Adrenal gland (tissue), 19 donors: Measurements from ENCODE around the gene PLEKHN1. TPM values are rescaled to one million over a fixed set of nuclear protein-coding genes. Genes with fewer than 3 reads are reported as not detected.

Experiments used
- DNase-seq, 7 donors: peaks; one replicate each; pipeline ENCODE4 v3.0.0-alpha.2; 2019 to 2020
- H3K27ac ChIP-seq, 5 donors: fragments of 200-600 bp; sonication (generic) in 4 of 5; 1 replicate in 3 of 5; 2 replicates in 2 of 5; pipeline versions ENCODE4 v1.5.1 to v1.8.0; 2016 to 2020; ENCODE audit warnings: mild to moderate bottlenecking in 1 of 5
- H3K27me3 ChIP-seq: fragments of 200-600 bp; 2 replicates; pipeline ENCODE4 v1.8.0; 2021
- H3K36me3 ChIP-seq, 2 donors: fragments of 200-600 bp; replicated peaks in 1 of 2; 1 replicate in 1 of 2; 2 replicates in 1 of 2; pipeline versions ENCODE4 v1.5.1 to v1.8.0; 2018 to 2022
- H3K4me1 ChIP-seq, 2 donors: fragments of 200-600 bp; replicated peaks in 1 of 2; 1 replicate in 1 of 2; 2 replicates in 1 of 2; pipeline versions ENCODE4 v1.5.1 to v1.8.0; 2018 to 2021
- H3K4me3 ChIP-seq, 4 donors: fragments of 200-600 bp; sonication (generic) in 3 of 4; one replicate each; pipeline ENCODE4 v1.5.1; 2016 to 2018
- H3K9me3 ChIP-seq, 3 donors: fragments of 200-600 bp; sonication (generic) in 1 of 3; replicated peaks in 1 of 3; 1 replicate in 2 of 3; 2 replicates in 1 of 3; pipeline versions ENCODE4 v1.5.1 to v1.8.0; 2016 to 2021
- POLR2A ChIP-seq, 2 donors: fragments of 450-650 bp; IDR thresholded peaks; one replicate each; pipeline ENCODE4 v1.6.1; 2017; ENCODE audit warnings: antibody characterized with exemption in 2 of 2, mild to moderate bottlenecking in 2 of 2, moderate library complexity in 1 of 2
- WGBS, 4 donors: extraction: QIAGEN DNeasy Blood & Tissue Kit in 2 of 4; methylation state at CpG; one replicate each; pipeline versions ENCODE4 v1.1.5 to v1.1.7; 2013 to 2017; 5-methylcytosine and 5-hydroxymethylcytosine counted together
- intact Hi-C, 2 donors: fragments of 100-400 bp; cut with DNase I; formaldehyde crosslinking; loops; one replicate each; pipeline versions ENCODE4 v1.14.1 to v1.15.0; 2022 to 2023
- long read RNA-seq, 10 donors: library from polyadenylated mRNA in 3 of 10; unstranded in 2 of 10; stranded (forward) in 1 of 10; transcript quantifications; one replicate each; pipeline ENCODE4 v2.0.0 and lab custom pipeline, GENCODE V29; 2021 to 2026
- polyA plus RNA-seq, 3 donors: library from polyadenylated mRNA; stranded (reverse); fragments of 200-250 nt in 2 of 3; fragments of 350-450 nt in 1 of 3; fragmentation: Illumina TruSeq in 1 of 3; extraction: RNeasy Lipid Tissue Mini Kit (QIAGEN cat#74804) in 1 of 3; gene quantifications; one replicate each; pipeline ENCODE4 v1.2.3, GENCODE V29; 2013 to 2014
- total RNA-seq, 9 donors: library from RNA; depleted of rRNA in 4 of 9; stranded (reverse); fragments of >200 nt in 4 of 9; fragments of 120-200 nt in 1 of 9; fragmentation: NEBNext Ultra II Directional in 1 of 9; extraction: Animal tissue kit (Norgen Biotek cat#: 25700) in 1 of 9; gene quantifications; one replicate each; pipeline versions ENCODE4 v1.1.0 to v1.2.4, GENCODE V29; 2013 to 2023
- TF ChIP-seq, protein P1 (sequence below), 6 experiments: fragments of 450-650 bp in 4 of 6; fragments of 200-600 bp in 2 of 6; sonication (generic) in 1 of 6; IDR thresholded peaks; 1 replicate in 5 of 6; 2 replicates in 1 of 6; pipeline versions ENCODE4 v1.5.1 to v1.8.0; 2016 to 2021; ENCODE audit warnings: antibody characterized with exemption in 6 of 6, mild to moderate bottlenecking in 2 of 6, moderate library complexity in 1 of 6
- donor health status: healthy with polysubstance abuse.
- donor health status: Bipolar disorder and iron deficiency.
- donor health status: DM: yes; HTN: yes; CAD: no.
- donor health status: DM: no; HTN: no; CAD: no.
- donor health status: DM: no; HTN: no; CAD: no.
- donor health status: DM: yes; HTN: yes; CAD: no.

The PLEKHN1 gene, protein sequence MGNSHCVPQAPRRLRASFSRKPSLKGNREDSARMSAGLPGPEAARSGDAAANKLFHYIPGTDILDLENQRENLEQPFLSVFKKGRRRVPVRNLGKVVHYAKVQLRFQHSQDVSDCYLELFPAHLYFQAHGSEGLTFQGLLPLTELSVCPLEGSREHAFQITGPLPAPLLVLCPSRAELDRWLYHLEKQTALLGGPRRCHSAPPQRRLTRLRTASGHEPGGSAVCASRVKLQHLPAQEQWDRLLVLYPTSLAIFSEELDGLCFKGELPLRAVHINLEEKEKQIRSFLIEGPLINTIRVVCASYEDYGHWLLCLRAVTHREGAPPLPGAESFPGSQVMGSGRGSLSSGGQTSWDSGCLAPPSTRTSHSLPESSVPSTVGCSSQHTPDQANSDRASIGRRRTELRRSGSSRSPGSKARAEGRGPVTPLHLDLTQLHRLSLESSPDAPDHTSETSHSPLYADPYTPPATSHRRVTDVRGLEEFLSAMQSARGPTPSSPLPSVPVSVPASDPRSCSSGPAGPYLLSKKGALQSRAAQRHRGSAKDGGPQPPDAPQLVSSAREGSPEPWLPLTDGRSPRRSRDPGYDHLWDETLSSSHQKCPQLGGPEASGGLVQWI
- total RNA-seq (1 to 10 TPM in 3 of 9 donors, under 1 TPM in 3, not detected in 3; 0.30 to 3.8 (median 1.1) TPM), polyA plus RNA-seq (10 to 100 TPM in 1 of 3 donors, 1 to 10 TPM in 1, under 1 TPM in 1; 0.05 to 10.5 (median 4.2) TPM)
- long read RNA-seq, donor 1: 0 reads
- long read RNA-seq, donor 2: 0 reads
- long read RNA-seq, donor 3: 0 reads
- long read RNA-seq, donor 4: 0 reads
- long read RNA-seq, donor 5, partial matches to known transcripts: 2 of 8 reads
- long read RNA-seq, donor 5, other reads (novel, unspliced or antisense): 4 of 8 reads
- long read RNA-seq, donor 6: 0 reads
- long read RNA-seq, donor 7: 0 reads
- long read RNA-seq, donor 8: 0 reads
- long read RNA-seq, donor 9: 0 reads
- long read RNA-seq, donor 10: 0 reads

DNA sequence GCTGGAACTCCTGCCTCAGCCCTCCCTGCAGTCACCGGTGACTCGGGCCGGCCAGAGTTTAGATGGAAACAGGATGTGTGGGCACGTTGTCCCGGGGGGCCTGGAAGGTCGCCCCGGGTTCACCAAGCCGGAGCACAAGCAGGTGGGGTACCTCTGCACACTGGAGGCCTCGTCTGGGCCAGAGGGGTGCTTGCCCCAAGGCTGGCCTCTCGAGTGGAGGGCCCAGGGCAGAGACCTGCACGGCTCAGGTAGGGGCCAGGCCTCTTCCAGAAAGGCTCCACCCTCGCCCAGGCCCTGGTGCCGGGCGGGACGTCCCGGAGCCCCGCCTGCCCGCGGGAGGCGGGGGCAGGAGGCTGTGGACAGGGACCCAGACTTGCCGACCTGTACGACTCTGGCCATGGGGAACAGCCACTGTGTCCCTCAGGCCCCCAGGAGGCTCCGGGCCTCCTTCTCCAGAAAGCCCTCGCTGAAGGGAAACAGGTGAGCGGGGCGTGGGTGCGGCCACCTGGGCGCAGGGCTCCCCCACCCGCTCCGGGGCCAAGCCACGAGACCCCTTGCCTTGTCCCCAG lies at the start of gene PLEKHN1:
PLEKHN1 (plus strand) TSS at position 348 of the 569 bp plus-strand sequence; CDS start at position 398, 50 bp downstream.
- intact Hi-C loops: no loop called here
- WGBS, 4 donors: 4 to 13% (median 8%) methylated on average over 10 to 31 of the region's 31 CpGs; no CpG with 5 or more reads in 1 of the 4 donors
- Histone ChIP-seq H3K27ac (peak within 1 kb of the TSS in 4 of 5 donors; percentile 49 to 86 (median 82)), H3K36me3 (no peaks in the 10 kb centered on the region), H3K4me3 (peak within 1 kb of the TSS; percentile 11 to 73 (median 56)), H3K9me3 (no peaks in the 10 kb centered on the region), H3K27me3 (peaks cover 12% of the 10 kb centered on the region), H3K4me1 (peaks cover 14 to 15% of the 10 kb centered on the region in 2 donors)
- TF ChIP-seq, protein P1, sequence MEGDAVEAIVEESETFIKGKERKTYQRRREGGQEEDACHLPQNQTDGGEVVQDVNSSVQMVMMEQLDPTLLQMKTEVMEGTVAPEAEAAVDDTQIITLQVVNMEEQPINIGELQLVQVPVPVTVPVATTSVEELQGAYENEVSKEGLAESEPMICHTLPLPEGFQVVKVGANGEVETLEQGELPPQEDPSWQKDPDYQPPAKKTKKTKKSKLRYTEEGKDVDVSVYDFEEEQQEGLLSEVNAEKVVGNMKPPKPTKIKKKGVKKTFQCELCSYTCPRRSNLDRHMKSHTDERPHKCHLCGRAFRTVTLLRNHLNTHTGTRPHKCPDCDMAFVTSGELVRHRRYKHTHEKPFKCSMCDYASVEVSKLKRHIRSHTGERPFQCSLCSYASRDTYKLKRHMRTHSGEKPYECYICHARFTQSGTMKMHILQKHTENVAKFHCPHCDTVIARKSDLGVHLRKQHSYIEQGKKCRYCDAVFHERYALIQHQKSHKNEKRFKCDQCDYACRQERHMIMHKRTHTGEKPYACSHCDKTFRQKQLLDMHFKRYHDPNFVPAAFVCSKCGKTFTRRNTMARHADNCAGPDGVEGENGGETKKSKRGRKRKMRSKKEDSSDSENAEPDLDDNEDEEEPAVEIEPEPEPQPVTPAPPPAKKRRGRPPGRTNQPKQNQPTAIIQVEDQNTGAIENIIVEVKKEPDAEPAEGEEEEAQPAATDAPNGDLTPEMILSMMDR (IDR thresholded peaks at IDR 0.05): no peak
- TF ChIP-seq POLR2A (IDR thresholded peaks at IDR 0.05): no peak
- peak in 4 of 7 donors; percentile 59 to 76 (median 65) for DNase-seq

DNA sequence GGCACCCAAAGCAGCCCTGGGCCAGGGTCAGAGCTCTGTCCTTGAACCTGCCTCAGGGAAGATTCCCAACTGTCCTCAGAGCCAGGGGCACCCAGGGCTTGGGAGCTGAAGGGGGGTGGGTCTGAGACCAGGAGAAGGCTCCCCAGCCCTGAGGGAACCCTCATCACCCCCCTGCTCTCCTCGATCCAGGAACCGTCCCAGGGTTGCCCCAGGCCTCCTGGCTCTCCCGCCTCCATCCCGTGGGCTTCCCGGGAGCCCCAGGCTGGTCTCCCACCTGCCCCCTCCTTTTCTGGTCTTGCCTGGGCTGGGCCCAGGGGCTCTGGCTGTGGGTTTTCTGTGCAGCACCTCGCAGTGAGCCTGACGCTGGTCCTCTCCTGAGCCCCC lies 49.2 kb upstream of the PLEKHN1 start:
- no peak for DNase-seq
- H3K4me1 ChIP-seq: peaks cover 12 to 33% of the 10 kb centered on the region in 2 donors
- H3K9me3 ChIP-seq: no peaks in the 10 kb centered on the region
- 28 to 38% (median 36%) methylated on average over 2 to 7 of the region's 7 CpGs for WGBS, 4 donors
- intact Hi-C loops: no loop called here
- no peak overlapping the region for H3K4me3 ChIP-seq
- peaks cover 69% of the 10 kb centered on the region for H3K27me3 ChIP-seq
- H3K27ac ChIP-seq: peak overlapping the region in 1 of 5 donors; percentile 17
- TF ChIP-seq, protein P1 (IDR thresholded peaks at IDR 0.05): no peak
- no peak for TF ChIP-seq POLR2A (IDR thresholded peaks at IDR 0.05)
- no peaks in the 10 kb centered on the region for H3K36me3 ChIP-seq

DNA sequence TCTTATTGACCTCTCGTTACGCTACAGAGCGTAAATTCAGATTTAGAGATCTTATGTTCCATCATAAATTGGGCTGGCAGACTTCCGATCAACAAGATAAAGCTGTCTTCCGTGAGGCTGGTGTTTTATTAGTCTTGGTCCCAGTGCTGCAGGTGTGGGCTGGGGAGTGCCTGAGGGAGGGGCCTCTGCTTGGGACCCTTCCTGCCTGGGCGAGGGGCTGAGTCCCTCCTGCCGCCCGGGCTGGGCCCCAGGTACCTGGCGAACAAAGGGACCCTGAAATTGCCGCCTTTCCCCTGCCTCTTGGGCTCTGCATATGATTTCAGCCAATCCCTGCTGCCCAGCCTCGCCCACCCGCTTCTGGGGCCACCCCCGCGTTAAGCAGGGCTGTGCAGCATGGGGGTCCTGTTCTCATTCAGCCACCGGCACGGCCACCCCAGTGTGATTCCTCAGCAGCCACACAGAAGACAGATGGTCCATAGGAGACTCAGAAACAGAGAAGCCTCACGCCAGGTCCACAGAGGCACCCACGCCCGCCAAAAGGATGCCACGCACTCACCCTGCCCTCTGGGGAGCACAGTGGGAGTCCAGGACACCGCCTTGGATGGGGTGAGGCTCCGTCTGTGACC lies 48.7 kb upstream of the PLEKHN1 start:
- Histone ChIP-seq H3K9me3 (no peaks in the 10 kb centered on the region), H3K4me1 (peaks cover 12 to 33% of the 10 kb centered on the region in 2 donors), H3K27me3 (peaks cover 69% of the 10 kb centered on the region), H3K4me3 (no peak overlapping the region), H3K27ac (no peak overlapping the region), H3K36me3 (no peaks in the 10 kb centered on the region)
- no peak for TF ChIP-seq POLR2A (IDR thresholded peaks at IDR 0.05)
- TF ChIP-seq, protein P1 (IDR thresholded peaks at IDR 0.05): no peak
- intact Hi-C loops: no loop called here
- WGBS, 4 donors: 36 to 56% (median 45%) methylated on average over 4 to 22 of the region's 22 CpGs
- no peak for DNase-seq
